NCI-H510A (cell line): ENCODE data around the gene POTEC.
"Not testable (repeated sequence)": the region's sequence is repeated elsewhere in the genome, so short reads cannot be mapped to it uniquely, and the experiment has no call there.

Experiments used
- DNase-seq: peaks from one replicate; lab custom pipeline; 2025; lab: John Stamatoyannopoulos, UW

POTEC gene

GRCh38 chr18:14543446-14543964 lies at the start of gene POTEC:
TSS of gene POTEC (minus strand) at chr18:14543600. CDS start at chr18:14543146, 454 bp downstream.
- DNase-seq: not testable (repeated sequence)

GRCh38 chr18:14577971-14578370 lies 34.6 kb upstream of the POTEC start:
- DNase-seq: no peak

- DNase-seq: not testable (repeated sequence)
Observed at GRCh38 chr18:14559502-14559901, 16.1 kb upstream of the POTEC start.

GRCh38 chr18:14531659-14532058 lies 11.7 kb downstream of the POTEC start:
- not testable (repeated sequence) for DNase-seq

GRCh38 chr18:14510707-14511106 lies 32.7 kb downstream of the POTEC start:
- not testable (repeated sequence) for DNase-seq

- DNase-seq: not testable (repeated sequence)
Observed at GRCh38 chr18:14503691-14504090, 39.7 kb downstream of the POTEC start.

- not testable (repeated sequence) for DNase-seq
Observed at GRCh38 chr18:14501894-14502293, 41.5 kb downstream of the POTEC start.

- not testable (repeated sequence) for DNase-seq
Observed at GRCh38 chr18:14489256-14490014, 54.0 kb downstream of the POTEC start.

GRCh38 chr18:14488789-14489188 lies 54.6 kb downstream of the POTEC start:
- not testable (repeated sequence) for DNase-seq

- DNase-seq: not testable (repeated sequence)
Observed at GRCh38 chr18:14486926-14487580, 56.3 kb downstream of the POTEC start.

- DNase-seq: not testable (repeated sequence)
Observed at GRCh38 chr18:14479076-14479475, 64.3 kb downstream of the POTEC start.

GRCh38 chr18:14475520-14475919 lies 67.9 kb downstream of the POTEC start:
- not testable (repeated sequence) for DNase-seq

GRCh38 chr18:14474752-14475151 lies 68.6 kb downstream of the POTEC start:
- not testable (repeated sequence) for DNase-seq

- not testable (repeated sequence) for DNase-seq
Observed at GRCh38 chr18:14474007-14474720, 69.2 kb downstream of the POTEC start.

GRCh38 chr18:14473250-14474006 lies 70.0 kb downstream of the POTEC start:
- DNase-seq: not testable (repeated sequence)

- DNase-seq: not testable (repeated sequence)
Observed at GRCh38 chr18:14471286-14471685, 72.1 kb downstream of the POTEC start.

- DNase-seq: not testable (repeated sequence)
Observed at GRCh38 chr18:14470446-14470845, 73.0 kb downstream of the POTEC start.

GRCh38 chr18:14470046-14470445 lies 73.4 kb downstream of the POTEC start:
- not testable (repeated sequence) for DNase-seq

GRCh38 chr18:14465989-14466388 lies 77.4 kb downstream of the POTEC start:
- not testable (repeated sequence) for DNase-seq
